AG04449 (cell line): ENCODE measurements around the gene KRT38.

Source experiments
- CTCF ChIA-PET: fragments of 350-600 bp; formaldehyde crosslinking; extraction: SDS; loops from one replicate; lab custom pipeline; 2021; ENCODE audit warnings: antibody characterized with exemption; lab: Yijun Ruan, JAX
- POLR2A ChIA-PET: fragments of 400-600, 350-600 bp; formaldehyde crosslinking; extraction: SDS; loops from one replicate; lab custom pipeline; 2020; ENCODE audit warnings: antibody characterized with exemption, inconsistent platforms; lab: Yijun Ruan, JAX
- DNase-seq: peaks from one replicate; pipeline ENCODE4 v3.0.0-alpha.2; 2010; ENCODE audit warnings: low read depth, low spot score
- H3K4me3 ChIP-seq: 2 replicates; pipeline ENCODE4 v1.5.1; 2011; ENCODE audit warnings: low read depth, mild to moderate bottlenecking, control low read depth, low read length
- TF ChIP-seq, protein P1 (sequence below): IDR thresholded peaks from one replicate; pipeline ENCODE4 v1.5.1; 2011; ENCODE audit warnings: mild to moderate bottlenecking, moderate library complexity, low read length, control low read depth, inconsistent platforms; ENCODE audit not compliant: insufficient read depth; ENCODE audit errors: missing control alignments

The KRT38 gene

DNA sequence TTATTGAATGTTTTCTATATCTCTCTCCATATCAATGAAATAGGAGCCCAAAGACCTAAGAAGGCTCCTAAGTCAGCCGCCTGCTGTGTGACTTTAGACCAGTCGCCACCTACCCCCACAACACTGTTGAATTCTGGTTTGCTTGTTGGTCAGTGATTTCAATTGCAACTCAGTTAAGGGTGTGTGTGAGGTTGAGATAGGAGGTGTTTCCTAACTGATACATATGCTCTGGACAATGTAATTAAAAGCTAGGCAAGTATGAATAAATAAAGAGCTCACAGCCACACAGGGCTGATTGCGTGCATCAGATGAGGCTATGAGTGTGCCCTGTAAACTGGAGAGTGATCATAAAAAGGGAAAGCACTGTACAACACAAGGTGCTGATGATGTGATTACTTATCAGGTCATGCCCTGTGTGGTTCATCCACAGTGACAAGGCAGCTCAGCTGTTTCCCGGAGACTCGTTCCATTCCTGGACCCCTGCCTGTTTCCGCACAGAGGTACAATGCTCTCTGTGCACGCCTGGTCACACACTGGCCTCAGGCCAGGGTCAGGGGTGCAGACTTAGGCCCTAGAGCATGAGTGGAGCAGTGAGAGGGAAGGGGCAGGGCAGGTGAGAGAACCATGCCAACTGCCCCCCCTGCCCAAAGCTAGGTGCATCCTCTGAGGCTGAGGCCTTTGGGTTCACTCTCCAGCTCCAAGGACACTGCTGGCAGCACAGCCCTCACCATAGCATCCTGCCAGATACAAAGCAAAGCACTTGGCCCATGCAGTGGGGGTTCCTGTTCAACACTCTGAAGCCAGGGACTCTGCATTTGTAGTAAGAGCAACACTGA is 43.4 kb upstream of the KRT38 start:
- no peak overlapping the region for H3K4me3 ChIP-seq
- ChIA-PET POLR2A (no interaction called here), CTCF (interaction anchor here (1.1 to 1.9 kb wide), 4 partner anchors 9 to 179 kb away, joined by 5 to 6 read pairs (median 5); no protein-coding TSS in a partner anchor)
- TF ChIP-seq, protein P1, sequence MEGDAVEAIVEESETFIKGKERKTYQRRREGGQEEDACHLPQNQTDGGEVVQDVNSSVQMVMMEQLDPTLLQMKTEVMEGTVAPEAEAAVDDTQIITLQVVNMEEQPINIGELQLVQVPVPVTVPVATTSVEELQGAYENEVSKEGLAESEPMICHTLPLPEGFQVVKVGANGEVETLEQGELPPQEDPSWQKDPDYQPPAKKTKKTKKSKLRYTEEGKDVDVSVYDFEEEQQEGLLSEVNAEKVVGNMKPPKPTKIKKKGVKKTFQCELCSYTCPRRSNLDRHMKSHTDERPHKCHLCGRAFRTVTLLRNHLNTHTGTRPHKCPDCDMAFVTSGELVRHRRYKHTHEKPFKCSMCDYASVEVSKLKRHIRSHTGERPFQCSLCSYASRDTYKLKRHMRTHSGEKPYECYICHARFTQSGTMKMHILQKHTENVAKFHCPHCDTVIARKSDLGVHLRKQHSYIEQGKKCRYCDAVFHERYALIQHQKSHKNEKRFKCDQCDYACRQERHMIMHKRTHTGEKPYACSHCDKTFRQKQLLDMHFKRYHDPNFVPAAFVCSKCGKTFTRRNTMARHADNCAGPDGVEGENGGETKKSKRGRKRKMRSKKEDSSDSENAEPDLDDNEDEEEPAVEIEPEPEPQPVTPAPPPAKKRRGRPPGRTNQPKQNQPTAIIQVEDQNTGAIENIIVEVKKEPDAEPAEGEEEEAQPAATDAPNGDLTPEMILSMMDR, result no peak
- no peak for DNase-seq

GRCh38 chr17:41483531-41483930 is 42.7 kb upstream of the KRT38 start:
- DNase-seq, result no peak
- TF ChIP-seq, protein P1, result no peak
- no peak overlapping the region for H3K4me3 ChIP-seq
- POLR2A ChIA-PET, result no interaction called here
- CTCF ChIA-PET, result interaction anchor here (1.9 kb wide), 1 partner anchor 179 kb away, joined by 5 read pairs; no protein-coding TSS in a partner anchor

DNA sequence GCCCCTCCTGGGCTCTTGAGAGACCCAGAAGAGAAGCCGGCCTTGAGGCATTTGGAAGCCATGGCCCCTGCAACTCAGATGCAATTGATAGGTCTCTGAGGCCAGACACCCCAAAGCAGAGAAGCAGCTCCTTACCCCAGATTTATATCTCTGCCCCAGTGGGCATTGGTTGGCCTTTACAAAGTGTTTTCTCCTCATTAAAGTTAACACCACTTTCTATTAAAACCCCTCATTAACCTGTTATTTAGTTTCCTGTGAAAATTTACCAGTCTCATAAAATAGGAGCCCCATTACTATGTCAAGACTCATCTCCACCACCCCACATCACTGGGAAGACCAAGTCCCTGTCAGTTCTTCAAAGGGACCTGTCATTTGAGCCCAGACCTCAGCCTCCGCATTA is 40.3 kb upstream of the KRT38 start, which contains the start of gene KRT35:
TSS of gene KRT35 (minus strand) at position 116 of the 400 bp plus-strand sequence. CDS start at position 62, 54 bp downstream.
- no peak for DNase-seq
- ChIA-PET CTCF (interaction anchor here (2.1 kb wide), 1 partner anchor 167 kb away, joined by 6 read pairs; no protein-coding TSS in a partner anchor), POLR2A (no interaction called here)
- TF ChIP-seq, protein P1, result no peak
- no peak within 1 kb of the TSS for H3K4me3 ChIP-seq

DNA sequence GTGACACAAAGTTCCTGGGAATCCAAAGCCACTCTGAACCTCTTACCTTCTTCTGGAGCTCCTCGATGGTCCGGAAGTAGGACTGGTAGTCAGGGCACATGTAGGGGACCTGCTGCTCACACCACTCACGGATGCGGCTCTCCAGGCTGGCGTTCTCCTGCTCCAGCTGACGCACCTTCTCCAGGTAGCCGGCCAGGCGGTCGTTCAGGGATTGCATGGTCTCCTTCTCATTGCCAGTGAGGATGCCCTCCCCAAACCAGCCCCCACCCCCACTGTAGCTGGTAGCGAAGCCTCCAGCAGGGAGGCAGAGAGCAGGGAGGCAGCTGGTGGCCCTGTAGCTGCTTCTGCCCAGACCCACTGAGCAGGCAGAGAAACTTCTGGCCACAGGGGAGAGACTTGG is 39.8 kb upstream of the KRT38 start:
- POLR2A ChIA-PET, result no interaction called here
- no peak overlapping the region for H3K4me3 ChIP-seq
- CTCF ChIA-PET, result interaction anchor here (2.1 kb wide), 1 partner anchor 168 kb away, joined by 6 read pairs; no protein-coding TSS in a partner anchor
- no peak for DNase-seq
- TF ChIP-seq, protein P1, result no peak

DNA sequence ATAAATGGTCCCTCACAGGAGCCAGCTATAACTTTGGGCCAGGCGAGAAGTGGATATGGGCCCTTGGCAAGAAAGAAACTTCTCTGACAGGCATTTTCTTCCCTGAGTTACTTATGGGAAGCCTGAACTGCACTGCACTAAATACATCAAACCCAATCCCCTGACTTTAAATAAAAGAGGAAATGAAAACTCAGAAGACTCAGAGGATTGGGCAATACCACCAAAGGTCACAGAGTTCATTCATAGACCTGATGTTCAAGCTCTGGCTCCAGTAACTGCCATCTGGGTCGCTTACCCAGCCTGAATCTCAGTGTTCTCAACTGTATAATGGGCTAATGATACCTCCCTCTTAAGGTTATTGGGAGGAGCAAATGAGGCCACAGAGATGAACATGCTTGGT is 39.4 kb upstream of the KRT38 start:
- ChIA-PET CTCF (interaction anchor here (2.1 kb wide), 1 partner anchor 168 kb away, joined by 6 read pairs; no protein-coding TSS in a partner anchor), POLR2A (interaction anchor here (0.9 kb wide), 1 partner anchor 12 kb away, joined by 3 read pairs; no protein-coding TSS in a partner anchor)
- DNase-seq, result no peak
- TF ChIP-seq, protein P1, result no peak
- H3K4me3 ChIP-seq, result no peak overlapping the region

DNA sequence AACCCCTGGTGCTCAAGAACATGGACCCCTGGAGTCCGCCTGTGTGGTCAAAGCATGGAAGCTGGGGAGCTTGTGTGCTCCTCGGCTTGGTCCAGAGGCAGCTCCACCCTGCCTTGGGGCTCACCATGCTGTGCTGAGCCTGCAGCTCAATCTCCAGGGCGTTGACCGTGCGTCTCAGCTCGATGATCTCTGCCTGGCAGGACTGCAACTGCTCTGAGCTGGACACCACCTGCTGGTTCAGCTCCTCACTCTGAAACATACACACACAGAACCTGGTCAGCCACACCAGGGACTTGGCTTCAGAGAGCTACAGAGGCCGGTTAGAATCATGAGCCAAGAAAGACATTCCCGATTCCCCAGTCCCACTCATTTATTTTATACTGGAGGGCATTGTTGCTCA is 37.5 kb upstream of the KRT38 start:
- DNase-seq, result no peak
- no peak overlapping the region for H3K4me3 ChIP-seq
- TF ChIP-seq, protein P1, result no peak
- ChIA-PET POLR2A (no interaction called here), CTCF (interaction anchor here (1.0 kb wide), 1 partner anchor 18 kb away, joined by 3 read pairs; no protein-coding TSS in a partner anchor)
